GM21381 (cell line): ENCODE data around the gene SLC9A7.

Experiments used
- ATAC-seq: cut with Tn5 transposase; IDR thresholded peaks from one replicate; pipeline ENCODE4 v1.9.1; 2021; ENCODE audit warnings: mild to moderate bottlenecking, moderate library complexity; ENCODE audit not compliant: unreplicated experiment

Gene SLC9A7

GRCh38 chrX:46707274-46707965, 51.5 kb downstream of the SLC9A7 start:
- no peak for ATAC-seq

DNA sequence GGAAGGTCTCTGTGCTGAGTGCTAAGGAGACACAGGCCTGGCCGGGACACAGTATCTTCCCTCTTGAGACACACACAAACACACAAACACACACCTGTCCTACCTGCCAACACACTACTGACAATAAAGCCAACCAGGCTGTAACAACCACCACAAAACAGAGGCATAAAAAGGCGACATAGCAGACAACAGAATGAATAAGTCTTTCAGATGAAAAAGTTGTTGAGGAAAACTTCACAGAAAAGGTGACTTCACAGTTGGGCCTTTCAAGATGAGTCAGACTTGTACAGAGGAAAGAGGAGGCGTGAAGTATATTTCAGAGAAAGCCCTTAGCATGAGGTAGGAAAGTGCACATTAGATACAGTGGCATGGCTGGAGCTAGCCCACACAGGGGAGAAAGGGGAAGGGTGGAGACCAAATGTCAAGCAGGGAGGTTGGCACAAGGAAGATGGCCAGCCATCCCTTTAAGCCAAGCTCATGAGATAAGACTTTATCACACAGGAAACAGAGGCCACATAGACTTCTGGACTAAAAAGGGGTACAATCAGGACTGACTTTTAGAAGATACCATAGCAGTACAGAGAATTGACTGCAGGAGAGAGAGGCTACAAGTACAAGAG, 54.0 kb downstream of the SLC9A7 start:
- peak; percentile 88 for ATAC-seq

GRCh38 chrX:46703980-46704379, 54.9 kb downstream of the SLC9A7 start:
- ATAC-seq = no peak

DNA sequence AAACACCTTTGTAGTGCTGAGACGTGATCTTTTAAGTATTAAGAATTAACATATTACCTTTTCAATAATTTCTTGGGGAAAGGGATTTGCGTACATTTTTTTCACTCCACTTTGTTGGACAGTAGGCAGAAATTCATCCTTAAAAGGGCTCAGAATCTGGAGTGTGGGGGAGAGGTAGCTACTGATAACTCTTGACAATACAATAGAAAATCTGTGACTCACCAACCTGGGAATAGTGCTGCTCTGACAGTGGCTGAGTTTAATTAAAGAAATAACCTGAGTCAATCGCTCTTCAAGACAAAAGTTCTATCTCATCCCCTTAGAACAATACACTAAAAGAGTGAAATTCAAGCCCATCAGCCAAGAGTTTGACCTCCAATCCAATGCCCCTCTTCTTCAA, 60.2 kb downstream of the SLC9A7 start:
- no peak for ATAC-seq

- no peak for ATAC-seq
Observed at GRCh38 chrX:46695491-46695890, 63.4 kb downstream of the SLC9A7 start.

GRCh38 chrX:46694549-46694948, 64.4 kb downstream of the SLC9A7 start:
- no peak for ATAC-seq

GRCh38 chrX:46693149-46693548, 65.8 kb downstream of the SLC9A7 start:
- ATAC-seq = no peak

DNA sequence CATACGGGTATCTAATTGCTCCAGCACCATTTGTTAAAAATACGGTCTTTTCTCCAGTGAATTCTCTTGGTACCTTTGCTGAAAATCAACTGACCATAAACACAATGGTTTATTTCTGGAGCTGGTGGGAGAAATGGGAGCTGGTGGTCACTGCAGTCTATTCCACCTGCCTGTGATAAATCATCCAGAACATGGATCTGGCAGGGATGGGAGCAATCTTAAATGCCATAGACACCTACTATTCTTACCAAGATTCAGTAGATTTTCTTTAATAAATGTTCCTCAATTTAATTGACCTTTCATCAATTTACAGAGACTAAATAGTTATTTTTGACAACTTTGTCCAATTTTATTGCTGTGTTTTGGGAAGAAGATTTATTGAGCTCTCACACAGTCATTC, 68.1 kb downstream of the SLC9A7 start:
- no peak for ATAC-seq

DNA sequence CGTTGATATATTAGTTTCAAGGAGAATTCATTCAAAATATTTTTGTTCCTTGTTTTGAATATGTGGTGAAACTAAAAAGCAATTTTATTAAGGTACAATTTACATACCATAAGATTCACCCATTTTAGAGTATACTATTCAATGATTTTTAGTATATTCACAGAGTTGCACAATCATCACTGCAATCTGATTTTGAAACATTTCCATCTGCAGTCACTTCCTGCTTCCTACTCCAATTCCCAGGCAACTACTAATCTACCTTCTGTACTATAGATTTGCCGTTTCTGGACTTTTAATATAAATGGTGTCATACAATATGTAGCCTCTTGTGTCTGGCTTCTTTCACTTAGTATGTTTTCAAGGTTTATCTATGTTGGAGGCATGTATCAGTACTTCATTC, 71.3 kb downstream of the SLC9A7 start:
- ATAC-seq = no peak

DNA sequence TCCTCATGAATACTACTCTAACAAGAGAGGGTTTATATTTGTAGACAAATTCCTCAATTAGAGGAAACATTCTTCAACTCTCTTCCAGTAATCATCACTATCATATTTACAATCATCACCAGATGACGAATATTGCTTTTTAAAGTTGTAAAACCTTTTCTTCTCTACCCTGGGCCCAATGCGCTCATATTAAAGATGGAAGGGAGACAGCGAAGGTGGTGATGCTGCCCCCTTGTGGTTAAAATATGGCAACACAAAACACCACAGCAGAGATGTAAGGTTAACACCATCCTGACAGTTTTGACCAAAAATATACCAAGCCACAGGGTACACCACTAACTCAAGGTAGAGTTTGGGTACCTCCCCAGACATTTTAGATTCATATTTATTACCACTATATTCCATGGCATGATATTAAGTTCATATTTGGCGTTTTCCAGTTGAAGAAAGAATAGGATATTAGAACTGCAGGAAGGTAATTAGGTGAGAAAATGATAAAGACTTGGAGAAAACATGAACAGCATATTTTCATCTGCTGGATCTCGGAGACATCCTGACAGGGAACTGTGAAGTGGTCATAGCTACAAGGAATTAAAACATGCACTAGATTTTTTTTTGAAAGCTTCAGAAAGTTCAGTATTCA, 72.8 kb downstream of the SLC9A7 start:
- no peak for ATAC-seq

DNA sequence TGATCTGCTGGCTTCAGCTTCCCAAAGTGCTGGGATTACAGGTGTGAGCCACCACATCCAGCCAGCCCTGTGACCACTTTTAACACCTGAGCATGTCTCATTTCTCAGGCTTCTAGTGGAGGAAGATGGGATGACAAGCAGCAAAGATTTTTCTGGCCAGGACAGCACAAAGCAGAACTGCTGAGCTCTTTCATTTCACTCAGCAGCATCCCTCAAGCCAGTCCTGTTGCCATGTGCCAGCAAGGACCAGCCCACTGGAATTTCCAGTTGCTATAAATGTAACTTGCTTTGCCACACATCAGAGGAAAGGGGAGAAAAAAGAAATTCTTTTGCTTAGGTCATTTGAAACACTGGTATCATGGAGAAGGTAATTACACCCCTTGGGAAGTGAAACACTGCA, 75.9 kb downstream of the SLC9A7 start:
- no peak for ATAC-seq

DNA sequence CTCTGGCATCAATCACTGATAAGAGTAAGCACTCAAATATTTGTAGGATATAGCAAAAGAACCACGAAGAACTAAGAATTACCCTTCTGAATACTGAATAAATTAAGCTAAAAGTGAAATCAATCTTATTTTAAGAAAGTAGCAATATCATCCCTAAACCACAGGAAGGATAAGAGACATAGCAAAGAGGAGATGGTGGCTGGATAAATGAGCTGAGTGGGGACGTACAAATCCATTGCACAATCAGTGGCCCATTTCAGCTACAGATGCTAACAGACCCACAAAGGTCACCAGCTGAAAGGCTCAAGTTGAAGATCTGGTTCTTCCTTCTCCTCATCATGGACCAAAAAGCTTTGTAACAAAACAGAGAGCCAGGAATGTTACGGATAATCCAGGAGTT, 77.1 kb downstream of the SLC9A7 start:
- no peak for ATAC-seq

DNA sequence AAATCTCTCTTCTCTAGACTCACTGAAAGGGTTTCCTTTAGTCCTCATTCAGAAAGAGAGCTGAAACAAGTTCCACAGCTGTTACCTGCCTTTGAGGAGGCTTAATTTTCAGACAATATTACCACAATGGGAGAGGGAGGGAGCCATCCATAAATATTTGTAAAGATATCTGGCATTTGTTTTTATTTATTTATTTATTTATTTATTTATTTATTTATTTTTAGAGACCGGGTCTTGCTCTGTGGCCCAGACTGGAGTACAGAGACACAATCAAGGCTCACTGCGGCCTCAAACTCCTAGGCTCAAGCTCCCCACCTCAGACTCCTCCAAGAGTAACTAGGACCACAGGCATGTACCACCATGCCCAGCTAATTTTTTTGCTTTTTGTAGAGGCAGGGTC, 80.7 kb downstream of the SLC9A7 start:
- ATAC-seq = no peak

DNA sequence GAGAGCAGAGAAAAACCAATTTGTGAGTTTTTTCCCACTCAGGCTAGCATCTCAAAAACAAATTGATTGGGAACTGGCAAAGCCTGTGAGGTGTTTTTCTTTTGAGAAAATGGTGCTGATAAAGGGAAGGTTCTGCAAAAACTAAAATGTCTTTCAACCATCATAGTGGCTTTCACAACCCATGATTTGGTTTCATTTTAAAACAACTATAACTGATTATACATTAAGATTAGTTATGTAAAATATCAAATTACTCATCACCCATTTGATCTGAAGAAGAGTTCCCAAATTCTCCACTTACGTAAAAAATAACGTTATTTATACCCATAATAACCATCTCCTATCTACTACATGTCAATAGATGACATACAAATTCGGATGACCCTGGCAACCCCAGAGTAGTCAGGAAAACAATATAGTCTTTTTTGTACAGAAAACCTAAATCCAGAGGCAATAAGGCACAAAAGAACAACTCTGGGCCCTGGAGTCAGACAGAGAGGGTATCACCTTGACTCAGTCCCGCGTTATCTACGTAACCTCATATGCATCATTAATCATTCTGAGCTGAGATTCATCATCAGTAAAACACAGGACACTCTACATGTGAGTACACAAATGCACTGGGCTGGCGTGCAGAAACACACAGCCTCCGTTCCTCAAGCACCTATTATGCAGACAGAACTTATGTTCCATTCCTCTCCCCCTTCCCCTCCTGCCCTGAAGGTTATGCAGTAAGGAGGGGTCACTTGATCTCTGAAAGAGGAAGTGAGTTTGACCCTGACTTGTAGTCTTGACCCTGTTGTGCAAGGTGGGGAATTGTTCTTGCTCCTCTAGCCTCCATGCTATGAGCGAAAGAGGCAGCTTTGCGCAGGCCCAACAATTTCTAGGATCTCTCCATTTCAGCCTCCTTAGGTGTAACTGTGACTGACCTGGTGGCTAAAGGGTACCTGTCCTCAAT, 82.2 kb downstream of the SLC9A7 start:
- ATAC-seq = no peak

- ATAC-seq = no peak
Observed at GRCh38 chrX:46673620-46674359, 85.1 kb downstream of the SLC9A7 start.

GRCh38 chrX:46670316-46670715, 88.6 kb downstream of the SLC9A7 start:
- ATAC-seq = no peak

DNA sequence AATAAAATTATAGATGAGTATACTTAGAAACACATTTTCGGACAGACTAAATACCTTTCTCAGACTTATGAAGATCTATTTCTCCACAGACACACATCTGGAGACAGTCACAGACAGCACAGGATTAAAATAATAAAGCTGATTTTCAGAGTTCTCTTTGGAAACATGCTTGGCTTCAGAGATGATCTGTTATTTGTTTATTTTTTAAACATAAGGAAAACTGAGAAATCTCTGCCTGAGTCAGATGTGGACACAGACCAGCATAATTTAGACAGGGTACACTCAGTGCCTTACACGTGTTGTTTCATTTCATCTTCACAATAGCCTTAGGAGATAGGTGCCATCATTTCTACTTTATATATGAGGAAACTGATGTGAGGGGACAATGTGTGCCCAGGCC, 92.1 kb downstream of the SLC9A7 start:
- no peak for ATAC-seq

- no peak for ATAC-seq
Observed at GRCh38 chrX:46665232-46666152, 93.4 kb downstream of the SLC9A7 start.

DNA sequence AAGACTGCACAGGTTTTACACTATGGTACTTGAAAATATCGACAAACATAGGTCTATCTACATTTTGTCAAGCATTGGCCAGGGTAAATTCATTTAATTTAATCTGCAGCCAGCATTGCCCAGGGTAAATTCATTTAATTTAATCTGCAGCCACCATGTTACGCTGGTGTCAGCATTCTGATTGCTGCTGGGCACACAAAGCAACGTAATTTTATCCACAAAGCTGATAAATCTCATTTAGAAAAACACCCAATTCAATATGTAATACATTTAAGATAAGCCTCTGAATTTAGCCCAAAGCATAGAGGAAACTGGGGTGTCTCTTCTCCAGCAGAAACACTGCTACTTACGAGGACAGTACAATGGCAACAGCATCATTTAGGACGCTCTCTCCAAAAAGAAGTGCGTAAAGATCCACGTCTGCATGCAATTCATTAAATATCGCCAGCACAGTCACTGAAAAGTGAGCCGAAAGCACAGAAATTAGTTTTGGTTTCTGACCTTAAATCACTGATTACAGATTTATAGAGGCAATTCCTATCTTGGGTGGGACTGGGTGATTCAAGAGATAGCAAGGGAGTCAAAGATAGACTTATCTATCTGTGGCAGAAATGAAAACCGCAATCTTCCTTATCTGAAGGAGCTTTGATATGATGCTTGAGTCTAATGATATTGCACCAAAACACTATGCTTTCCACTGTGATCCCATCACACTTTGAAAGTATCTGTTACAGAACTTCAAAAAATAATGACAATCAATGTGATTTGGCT, 96.5 kb downstream of the SLC9A7 start:
- no peak for ATAC-seq
